Adipocyte (in vitro differentiated cells): ENCODE measurements around the gene CNTROB.
"Not testable (repeated sequence)": the region's sequence is repeated elsewhere in the genome, so short reads cannot be mapped to it uniquely, and the experiment has no call there.

ENCODE experiments used
- DNase-seq: peaks from one replicate; pipeline ENCODE4 v3.0.0-alpha.2; 2015; ENCODE audit warnings: low read depth
- H3K27me3 ChIP-seq: replicated peaks from 2 replicates; pipeline ENCODE4 v1.7.0; 2013; ENCODE audit warnings: mild to moderate bottlenecking, low read length, moderate library complexity; ENCODE audit not compliant: control insufficient read depth, insufficient read depth
- H3K36me3 ChIP-seq: 2 replicates; pipeline ENCODE4 v1.7.0; 2013; ENCODE audit warnings: low read length, mild to moderate bottlenecking, moderate library complexity; ENCODE audit not compliant: control insufficient read depth, insufficient read depth, severe bottlenecking
- H3K4me1 ChIP-seq: 2 replicates; pipeline ENCODE4 v1.7.0; 2013; ENCODE audit warnings: mild to moderate bottlenecking, low read length, moderate library complexity; ENCODE audit not compliant: control insufficient read depth, insufficient read depth
- H3K4me3 ChIP-seq: 2 replicates; pipeline ENCODE4 v1.7.0; 2013; ENCODE audit warnings: mild to moderate bottlenecking, low read length, moderate library complexity
- H3K9ac ChIP-seq: 2 replicates; pipeline ENCODE4 v1.7.0; 2013; ENCODE audit warnings: mild to moderate bottlenecking, low read length, moderate library complexity
- H3K9me3 ChIP-seq: 2 replicates; pipeline ENCODE4 v1.7.0; 2013; ENCODE audit warnings: mild to moderate bottlenecking, low read length, moderate library complexity; ENCODE audit not compliant: control insufficient read depth

The CNTROB gene

DNA sequence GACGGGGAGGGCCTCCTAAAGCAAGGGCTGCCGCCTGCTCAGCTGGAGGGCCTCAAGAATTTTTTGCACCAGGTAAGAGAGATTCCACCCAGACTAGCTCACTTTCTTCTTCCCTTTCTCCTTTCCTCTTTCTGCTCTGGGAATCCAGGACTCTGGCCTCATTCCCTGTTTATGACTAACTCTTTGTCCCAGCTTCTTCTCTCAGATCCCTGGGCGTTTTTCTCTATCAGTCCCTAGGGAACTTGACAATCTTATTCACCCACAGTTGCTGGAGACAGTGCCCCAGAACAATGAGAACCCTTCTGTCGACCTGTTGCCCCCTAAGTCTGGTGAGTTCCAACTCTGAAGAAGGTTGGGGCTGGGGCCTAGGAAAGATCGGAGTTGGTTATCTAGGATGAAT, 15.6 kb downstream of the CNTROB start:
- Histone ChIP-seq H3K9ac (no peak overlapping the region), H3K4me1 (peaks cover 9% of the 10 kb centered on the region), H3K9me3 (no peaks in the 10 kb centered on the region), H3K4me3 (no peak overlapping the region), H3K36me3 (peaks cover 69% of the 10 kb centered on the region), H3K27me3 (no peaks in the 10 kb centered on the region)
- no peak for DNase-seq

GRCh38 chr17:7950578-7950977, 18.6 kb downstream of the CNTROB start:
- peaks cover 44% of the 10 kb centered on the region for H3K36me3 ChIP-seq
- no peaks in the 10 kb centered on the region for H3K27me3 ChIP-seq
- no peak overlapping the region for H3K9ac ChIP-seq
- H3K4me1 ChIP-seq = peaks cover 13% of the 10 kb centered on the region
- H3K4me3 ChIP-seq = no peak overlapping the region
- no peaks in the 10 kb centered on the region for H3K9me3 ChIP-seq
- DNase-seq = no peak

DNA sequence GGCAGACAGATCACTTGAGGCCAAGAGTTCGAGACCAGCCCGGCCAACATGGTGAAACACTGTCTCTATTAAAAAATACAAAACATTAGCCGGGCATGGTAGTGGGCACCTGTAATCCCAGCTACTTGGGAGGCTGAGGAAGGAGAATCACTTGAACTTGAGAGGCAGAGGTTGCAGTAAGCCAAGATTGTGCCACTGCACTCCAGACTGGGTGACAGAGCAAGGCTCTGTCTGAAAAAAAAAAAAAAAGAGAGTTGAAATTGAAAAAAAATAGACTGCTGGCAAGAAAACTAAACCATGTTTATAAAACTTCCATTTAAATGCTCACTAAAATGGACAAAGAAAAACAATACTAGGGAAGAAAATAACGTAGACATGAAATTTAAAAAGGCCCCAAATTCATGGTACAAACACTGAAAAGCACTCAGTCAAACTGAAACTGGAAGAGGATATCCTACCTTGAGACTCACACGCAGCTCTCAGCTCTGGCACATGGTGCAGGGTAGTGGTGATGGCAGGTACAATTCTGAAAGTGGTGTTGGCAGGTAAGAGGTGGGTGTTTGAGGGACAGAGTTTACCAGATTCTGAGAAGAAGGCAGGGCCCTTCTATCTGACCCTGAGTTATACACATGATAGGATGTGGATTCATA, 19.3 kb downstream of the CNTROB start:
- DNase-seq = no peak
- H3K4me3 ChIP-seq = no peak overlapping the region
- H3K4me1 ChIP-seq = peaks cover 20% of the 10 kb centered on the region
- no peaks in the 10 kb centered on the region for H3K9me3 ChIP-seq
- H3K36me3 ChIP-seq = peaks cover 37% of the 10 kb centered on the region
- H3K27me3 ChIP-seq = no peaks in the 10 kb centered on the region
- no peak overlapping the region for H3K9ac ChIP-seq

- not testable (repeated sequence) for H3K27me3 ChIP-seq, H3K4me3 ChIP-seq, H3K9ac ChIP-seq, DNase-seq, H3K9me3 ChIP-seq
- Histone ChIP-seq H3K4me1 (peaks cover 11% of the 10 kb centered on the region), H3K36me3 (peaks cover 24% of the 10 kb centered on the region)
Observed at GRCh38 chr17:7953266-7953665, 21.3 kb downstream of the CNTROB start.

GRCh38 chr17:7955414-7956227, 23.6 kb downstream of the CNTROB start:
- H3K9ac ChIP-seq = no peak overlapping the region
- no peak for DNase-seq
- H3K4me1 ChIP-seq = peaks cover 20% of the 10 kb centered on the region
- no peaks in the 10 kb centered on the region for H3K9me3 ChIP-seq
- H3K27me3 ChIP-seq = no peaks in the 10 kb centered on the region
- H3K4me3 ChIP-seq = no peak overlapping the region
- H3K36me3 ChIP-seq = peaks cover under 1% of the 10 kb centered on the region

- DNase-seq = peak; percentile 47
- peaks cover 20% of the 10 kb centered on the region for H3K4me1 ChIP-seq
- H3K36me3 ChIP-seq = no peaks in the 10 kb centered on the region
- no peaks in the 10 kb centered on the region for H3K9me3 ChIP-seq
- no peaks in the 10 kb centered on the region for H3K27me3 ChIP-seq
- no peak overlapping the region for H3K9ac ChIP-seq
- H3K4me3 ChIP-seq = no peak overlapping the region
Observed at GRCh38 chr17:7956228-7956965, 24.4 kb downstream of the CNTROB start.

DNA sequence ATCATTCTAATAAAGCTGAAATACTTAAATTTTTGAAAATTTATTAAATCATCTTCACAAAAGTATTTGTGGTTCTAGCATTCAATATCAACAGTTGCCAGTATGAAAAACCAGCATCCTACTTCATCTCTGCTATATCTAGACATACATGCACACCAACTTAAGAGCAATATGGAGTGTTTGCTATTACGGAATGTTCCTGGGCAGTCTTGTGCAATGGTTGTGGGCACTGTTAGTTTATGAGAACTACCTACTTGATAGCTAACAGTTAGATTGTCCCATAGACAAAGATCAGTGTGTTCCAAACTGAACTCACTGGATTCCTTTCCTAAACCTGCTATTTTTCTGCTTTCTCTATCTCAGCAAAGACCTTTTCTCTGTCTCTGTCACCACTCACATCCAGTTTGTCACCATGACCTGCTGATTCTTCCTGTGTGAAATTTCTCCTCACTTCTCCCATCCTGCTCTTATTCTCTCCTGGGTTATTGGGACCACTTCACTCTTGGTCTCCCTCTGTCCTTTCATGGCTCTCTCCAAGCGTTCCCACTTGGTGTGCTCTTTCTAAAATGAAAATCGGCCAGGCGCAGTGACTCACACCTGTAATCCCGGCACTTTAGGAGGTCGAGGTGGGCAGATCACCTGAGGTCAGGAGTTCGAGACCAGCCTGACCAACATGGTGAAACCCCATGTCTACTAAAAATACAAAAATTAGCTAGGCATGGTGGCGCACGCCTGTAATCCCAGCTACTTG, 27.7 kb downstream of the CNTROB start:
- H3K4me3 ChIP-seq = no peak overlapping the region
- peaks cover 20% of the 10 kb centered on the region for H3K4me1 ChIP-seq
- no peaks in the 10 kb centered on the region for H3K9me3 ChIP-seq
- no peaks in the 10 kb centered on the region for H3K36me3 ChIP-seq
- H3K9ac ChIP-seq = no peak overlapping the region
- peak; percentile 45 for DNase-seq
- H3K27me3 ChIP-seq = no peaks in the 10 kb centered on the region

DNA sequence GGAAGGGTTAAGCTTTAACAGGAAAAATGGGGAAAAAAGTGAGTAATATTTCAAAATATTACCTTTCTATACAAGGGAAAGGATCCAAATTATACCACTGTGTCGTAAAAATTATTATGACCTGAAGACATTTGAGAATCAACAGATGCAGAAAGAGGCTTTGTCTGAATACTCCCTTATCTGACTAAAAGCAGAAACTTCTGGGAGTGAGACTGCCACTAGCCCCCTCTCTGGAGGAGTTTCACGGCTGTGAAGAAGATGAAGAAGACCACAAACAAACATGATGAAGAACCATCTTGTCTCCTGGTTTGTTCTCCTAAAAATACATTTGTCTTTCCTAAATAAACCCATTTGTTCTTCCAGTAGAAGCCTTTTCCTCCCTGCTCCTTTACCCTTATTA, 29.4 kb downstream of the CNTROB start:
- Histone ChIP-seq H3K4me3 (no peak overlapping the region), H3K27me3 (no peaks in the 10 kb centered on the region)
- no peak for DNase-seq

GRCh38 chr17:7967751-7968150, 35.7 kb downstream of the CNTROB start:
- peaks cover 9% of the 10 kb centered on the region for H3K4me1 ChIP-seq
- no peaks in the 10 kb centered on the region for H3K27me3 ChIP-seq
- DNase-seq = no peak
- H3K4me3 ChIP-seq = no peak overlapping the region
- no peak overlapping the region for H3K9ac ChIP-seq
- H3K9me3 ChIP-seq = no peaks in the 10 kb centered on the region
- H3K36me3 ChIP-seq = no peaks in the 10 kb centered on the region

More for the DNA sequence above, 29.4 kb downstream of the CNTROB start:
- H3K9ac ChIP-seq = no peak overlapping the region
- no peaks in the 10 kb centered on the region for H3K9me3 ChIP-seq
- no peaks in the 10 kb centered on the region for H3K36me3 ChIP-seq
- peaks cover 9% of the 10 kb centered on the region for H3K4me1 ChIP-seq

GRCh38 chr17:7969433-7969832, 37.4 kb downstream of the CNTROB start:
- Histone ChIP-seq H3K9me3 (peaks cover 1% of the 10 kb centered on the region), H3K4me3 (no peak overlapping the region), H3K4me1 (peaks cover 9% of the 10 kb centered on the region), H3K9ac (no peak overlapping the region), H3K27me3 (no peaks in the 10 kb centered on the region), H3K36me3 (no peaks in the 10 kb centered on the region)
- peak; percentile 37 for DNase-seq

DNA sequence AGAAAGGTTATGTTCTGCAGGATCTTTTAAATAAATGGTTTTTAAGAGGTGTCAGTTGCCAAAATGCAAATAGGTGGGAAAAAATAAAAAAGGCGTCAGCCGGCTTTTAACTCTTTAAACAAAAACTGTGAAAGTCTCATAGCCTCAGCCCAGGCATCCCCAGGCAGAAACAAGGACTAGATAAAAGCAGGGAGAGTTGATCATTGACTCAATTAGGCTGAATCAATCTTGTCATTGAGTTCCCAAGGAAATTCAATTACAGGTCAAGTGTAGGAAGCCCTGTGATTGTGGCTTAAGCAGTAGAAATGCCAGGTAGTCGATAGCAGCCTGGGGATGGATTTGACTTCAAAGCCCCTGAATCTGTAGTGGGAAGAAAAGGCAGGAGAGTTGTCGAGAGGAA, 39.6 kb downstream of the CNTROB start:
- H3K4me1 ChIP-seq = peaks cover 9% of the 10 kb centered on the region
- H3K27me3 ChIP-seq = no peaks in the 10 kb centered on the region
- H3K4me3 ChIP-seq = no peak overlapping the region
- peaks cover 11% of the 10 kb centered on the region for H3K9me3 ChIP-seq
- DNase-seq = no peak
- no peaks in the 10 kb centered on the region for H3K36me3 ChIP-seq
- no peak overlapping the region for H3K9ac ChIP-seq
